ENCODE results near the gene PLET1. TPM values are rescaled to one million over a fixed set of nuclear protein-coding genes. Genes with fewer than 3 reads are reported as not detected.

PLET1 gene
- total RNA-seq, 1 donor from 2014 or later, result not detected

- Histone ChIP-seq H3K4me3 (no peak overlapping the region), H3K27ac (no peak overlapping the region), H3K4me1 (no peaks in the 10 kb centered on the region), H3K9me3 (no peaks in the 10 kb centered on the region), H3K36me3 (no peaks in the 10 kb centered on the region), H3K27me3 (ENCODE audit: low read depth) (no peaks in the 10 kb centered on the region)
- TF ChIP-seq CTCF (IDR thresholded peaks at IDR 0.05), result no peak
- intact Hi-C loops (cut with DNase I), result no loop called here
- ATAC-seq (no peak), DNase-seq (no peak)
Observed at GRCh38 chr11:112269139-112269538, 8.5 kb upstream of the PLET1 start.

- H3K27ac ChIP-seq, result no peak overlapping the region
- no peaks in the 10 kb centered on the region for H3K27me3 ChIP-seq (ENCODE audit: low read depth)
- H3K4me1 ChIP-seq, result no peaks in the 10 kb centered on the region
- H3K9me3 ChIP-seq, result no peaks in the 10 kb centered on the region
- no peak for TF ChIP-seq CTCF (IDR thresholded peaks at IDR 0.05)
- no peak for ATAC-seq
- DNase-seq, result no peak
- intact Hi-C loops (cut with DNase I), result no loop called here
- no peak overlapping the region for H3K4me3 ChIP-seq
- H3K36me3 ChIP-seq, result no peaks in the 10 kb centered on the region
Observed at GRCh38 chr11:112268406-112268805, 7.7 kb upstream of the PLET1 start.

- Histone ChIP-seq H3K27ac (no peak overlapping the region), H3K4me1 (no peaks in the 10 kb centered on the region), H3K36me3 (no peaks in the 10 kb centered on the region), H3K9me3 (no peaks in the 10 kb centered on the region), H3K4me3 (no peak overlapping the region), H3K27me3 (ENCODE audit: low read depth) (no peaks in the 10 kb centered on the region)
- ATAC-seq (no peak), DNase-seq (no peak)
- TF ChIP-seq CTCF (IDR thresholded peaks at IDR 0.05), result no peak
- intact Hi-C loops (cut with DNase I), result no loop called here
Observed at GRCh38 chr11:112267188-112267591, 6.5 kb upstream of the PLET1 start.

GRCh38 chr11:112266410-112266778 is 5.7 kb upstream of the PLET1 start:
- intact Hi-C loops (cut with DNase I), result no loop called here
- H3K4me3 ChIP-seq, result no peak overlapping the region
- DNase-seq, result no peak
- ATAC-seq, result no peak
- TF ChIP-seq CTCF (IDR thresholded peaks at IDR 0.05), result no peak
- H3K27ac ChIP-seq, result no peak overlapping the region
- H3K4me1 ChIP-seq, result no peaks in the 10 kb centered on the region
- no peaks in the 10 kb centered on the region for H3K36me3 ChIP-seq
- no peaks in the 10 kb centered on the region for H3K27me3 ChIP-seq (ENCODE audit: low read depth)
- H3K9me3 ChIP-seq, result no peaks in the 10 kb centered on the region

GRCh38 chr11:112265659-112266409 is 5.2 kb upstream of the PLET1 start:
- no peak for DNase-seq
- no peaks in the 10 kb centered on the region for H3K27me3 ChIP-seq (ENCODE audit: low read depth)
- intact Hi-C loops (cut with DNase I), result no loop called here
- H3K27ac ChIP-seq, result no peak overlapping the region
- no peaks in the 10 kb centered on the region for H3K36me3 ChIP-seq
- no peak for ATAC-seq
- no peaks in the 10 kb centered on the region for H3K9me3 ChIP-seq
- H3K4me1 ChIP-seq, result no peaks in the 10 kb centered on the region
- TF ChIP-seq CTCF (IDR thresholded peaks at IDR 0.05), result no peak
- no peak overlapping the region for H3K4me3 ChIP-seq
